Activated naive CD8-positive, alpha-beta T cell treated with anti-CD3 and anti-CD28 coated beads, Interleukin-2, amount 50 U/mL, for 24 hours (primary cell): ENCODE results near the gene TLE6.
"Not testable (repeated sequence)": the region's sequence is repeated elsewhere in the genome, so short reads cannot be mapped to it uniquely, and the experiment has no call there.

Source experiments
- ATAC-seq: fragments of 150-1000 bp; cut with Tn5 transposase; one replicate; pipeline ENCODE4 v1.10.0; 2021
- DNase-seq: peaks from one replicate; pipeline ENCODE4 v3.0.0; 2021
- H3K27ac Mint-ChIP-seq: one replicate; pipeline ENCODE4 v1.8.0; 2021; ENCODE audit warnings: mild to moderate bottlenecking, mixed read lengths
- H3K27me3 Mint-ChIP-seq: one replicate; pipeline ENCODE4 v1.8.0; 2021; ENCODE audit warnings: mixed read lengths
- H3K36me3 Mint-ChIP-seq: one replicate; pipeline ENCODE4 v1.8.0; 2021; ENCODE audit warnings: low read depth, mixed read lengths
- H3K4me1 Mint-ChIP-seq: one replicate; pipeline ENCODE4 v1.8.0; 2021; ENCODE audit warnings: mixed read lengths
- H3K4me3 Mint-ChIP-seq: one replicate; pipeline ENCODE4 v1.8.0; 2021; ENCODE audit warnings: mild to moderate bottlenecking, moderate library complexity, mixed read lengths
- H3K9me3 Mint-ChIP-seq: one replicate; pipeline ENCODE4 v1.8.0; 2021; ENCODE audit warnings: mixed read lengths

Gene TLE6

DNA sequence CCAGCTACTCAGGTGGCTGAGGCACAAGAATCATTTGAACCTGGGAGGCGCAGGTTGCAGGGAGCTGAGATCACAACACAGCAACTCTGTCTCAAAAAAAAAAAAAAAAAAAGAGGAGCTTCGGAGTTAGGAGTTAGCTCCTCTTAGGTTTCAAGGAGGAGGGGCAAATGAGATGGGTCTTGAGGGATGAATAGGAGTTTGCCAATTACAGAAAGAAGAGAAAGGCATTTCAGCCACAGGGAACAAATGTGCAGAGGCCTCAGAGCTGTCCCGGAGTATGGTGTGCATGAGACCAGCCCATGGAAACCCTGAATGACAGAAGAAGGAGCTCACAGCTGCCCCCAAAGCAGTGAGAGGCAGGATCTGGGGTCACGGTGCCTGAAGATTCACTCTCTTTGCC, 27.2 kb downstream of the TLE6 start:
- no peaks in the 10 kb centered on the region for H3K27me3 Mint-ChIP-seq
- no peaks in the 10 kb centered on the region for H3K36me3 Mint-ChIP-seq
- H3K9me3 Mint-ChIP-seq = no peaks in the 10 kb centered on the region
- no peak overlapping the region for H3K4me3 Mint-ChIP-seq
- H3K27ac Mint-ChIP-seq = no peak overlapping the region
- ATAC-seq (no peak), DNase-seq (no peak)
- no peaks in the 10 kb centered on the region for H3K4me1 Mint-ChIP-seq

DNA sequence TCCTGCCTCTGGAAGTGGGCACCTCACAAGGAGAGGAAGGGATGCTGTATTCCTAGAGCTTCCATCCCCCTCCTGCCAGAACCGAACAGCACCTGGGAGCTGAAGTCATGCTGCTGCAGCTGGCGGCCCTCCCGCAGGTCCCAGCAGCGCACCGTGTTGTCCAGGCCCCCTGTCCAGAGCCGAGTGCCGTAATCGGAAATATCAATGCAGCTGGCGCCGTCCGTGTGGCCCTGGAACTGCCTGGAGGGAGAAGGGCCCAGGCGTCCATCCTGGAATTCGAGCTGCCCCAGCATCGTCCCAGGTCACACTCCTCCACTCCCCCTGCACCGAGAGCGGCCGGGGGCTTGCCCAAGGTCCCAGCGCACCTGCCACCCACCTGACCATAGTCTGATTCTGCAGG, 28.0 kb downstream of the TLE6 start:
- no peak overlapping the region for H3K27ac Mint-ChIP-seq
- H3K36me3 Mint-ChIP-seq = no peaks in the 10 kb centered on the region
- no peaks in the 10 kb centered on the region for H3K4me1 Mint-ChIP-seq
- H3K4me3 Mint-ChIP-seq = no peak overlapping the region
- H3K27me3 Mint-ChIP-seq = no peaks in the 10 kb centered on the region
- H3K9me3 Mint-ChIP-seq = no peaks in the 10 kb centered on the region
- DNase-seq (no peak), ATAC-seq (no peak)

- Mint-ChIP-seq H3K4me1 (no peaks in the 10 kb centered on the region), H3K27me3 (no peaks in the 10 kb centered on the region), H3K27ac (no peak overlapping the region), H3K9me3 (no peaks in the 10 kb centered on the region), H3K4me3 (no peak overlapping the region), H3K36me3 (no peaks in the 10 kb centered on the region)
- DNase-seq (no peak), ATAC-seq (no peak)
These were observed 28.9 kb downstream of the TLE6 start for GRCh38 chr19:3006075-3006767.

DNA sequence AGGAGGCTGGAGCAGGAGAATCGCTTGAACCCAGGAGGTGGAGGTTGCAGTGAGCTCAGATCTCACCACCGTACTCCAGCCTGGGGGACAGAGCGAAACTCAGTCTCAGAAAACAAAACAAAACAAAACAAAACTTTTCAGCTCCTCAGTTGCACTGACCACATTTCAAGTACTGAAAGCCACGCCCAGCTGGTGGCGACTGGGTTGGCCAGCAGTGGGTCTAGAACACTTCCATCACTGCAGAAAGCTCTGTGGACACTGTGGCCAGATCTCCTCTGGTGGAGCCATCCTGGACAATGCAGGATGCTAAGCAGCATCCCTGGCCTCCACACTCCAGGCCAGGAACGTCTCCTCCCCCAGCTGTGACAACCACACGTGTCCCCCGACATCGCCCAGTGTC, 30.6 kb downstream of the TLE6 start:
- Mint-ChIP-seq H3K4me1 (no peaks in the 10 kb centered on the region), H3K4me3 (no peak overlapping the region), H3K27me3 (no peaks in the 10 kb centered on the region), H3K27ac (no peak overlapping the region), H3K9me3 (no peaks in the 10 kb centered on the region), H3K36me3 (no peaks in the 10 kb centered on the region)
- DNase-seq (no peak), ATAC-seq (no peak)

DNA sequence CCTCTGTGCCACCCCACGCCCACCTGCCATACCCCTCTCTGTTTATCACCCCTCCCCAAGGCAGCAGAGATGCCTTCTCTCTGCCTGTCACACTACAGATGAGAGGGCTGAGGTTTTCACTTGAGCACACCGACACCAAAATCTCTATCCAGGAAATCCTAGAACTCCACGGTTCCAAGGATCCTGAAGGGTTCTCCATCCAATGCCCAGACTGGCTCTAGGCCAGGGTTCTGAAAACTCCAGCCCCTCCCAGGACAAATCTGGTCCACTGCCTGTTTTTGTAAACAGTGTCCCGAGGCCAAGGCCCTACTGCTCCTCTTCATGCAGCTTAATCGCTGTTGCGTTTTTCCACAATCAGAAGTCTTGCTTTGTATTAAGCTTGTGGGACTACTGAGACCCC, 31.6 kb downstream of the TLE6 start:
- no peak overlapping the region for H3K4me3 Mint-ChIP-seq
- no peak overlapping the region for H3K27ac Mint-ChIP-seq

GRCh38 chr19:3010871-3011270, 33.5 kb downstream of the TLE6 start:
- ATAC-seq (no peak), DNase-seq (no peak)
- Mint-ChIP-seq H3K9me3 (no peaks in the 10 kb centered on the region), H3K4me1 (no peaks in the 10 kb centered on the region), H3K4me3 (no peak overlapping the region), H3K36me3 (no peaks in the 10 kb centered on the region), H3K27ac (no peak overlapping the region), H3K27me3 (no peaks in the 10 kb centered on the region)

More for the DNA sequence above, 31.6 kb downstream of the TLE6 start:
- no peaks in the 10 kb centered on the region for H3K4me1 Mint-ChIP-seq
- ATAC-seq = no peak
- no peaks in the 10 kb centered on the region for H3K36me3 Mint-ChIP-seq
- H3K27me3 Mint-ChIP-seq = no peaks in the 10 kb centered on the region
- H3K9me3 Mint-ChIP-seq = no peaks in the 10 kb centered on the region
- no peak for DNase-seq

DNA sequence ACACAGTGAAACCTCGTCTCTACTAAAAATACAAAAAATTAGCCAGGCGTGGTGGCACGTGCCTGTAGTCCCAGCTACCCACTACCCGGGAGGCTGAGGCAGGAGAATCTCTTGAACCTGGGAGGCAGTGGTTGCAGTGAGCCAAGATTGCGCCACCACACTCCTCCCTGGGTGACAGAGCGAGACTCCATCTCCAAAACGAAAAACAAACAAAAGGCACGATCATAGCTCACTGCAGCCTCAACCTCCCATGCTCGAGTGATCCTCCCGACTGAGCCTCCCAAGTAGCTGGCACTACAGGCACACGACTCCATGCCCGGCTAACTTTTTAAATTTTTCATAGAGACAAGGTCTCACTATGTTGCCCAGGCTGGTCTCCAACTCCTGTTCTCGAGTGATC, 34.7 kb downstream of the TLE6 start:
- not testable (repeated sequence) for ATAC-seq, H3K4me1 Mint-ChIP-seq, H3K4me3 Mint-ChIP-seq, H3K27me3 Mint-ChIP-seq, DNase-seq, H3K9me3 Mint-ChIP-seq, H3K36me3 Mint-ChIP-seq, H3K27ac Mint-ChIP-seq

GRCh38 chr19:3012621-3013262, 35.4 kb downstream of the TLE6 start:
- Mint-ChIP-seq H3K4me3 (no peak overlapping the region), H3K27me3 (no peaks in the 10 kb centered on the region), H3K27ac (no peak overlapping the region), H3K9me3 (no peaks in the 10 kb centered on the region), H3K4me1 (no peaks in the 10 kb centered on the region), H3K36me3 (no peaks in the 10 kb centered on the region)
- no peak for DNase-seq
- no peak for ATAC-seq

DNA sequence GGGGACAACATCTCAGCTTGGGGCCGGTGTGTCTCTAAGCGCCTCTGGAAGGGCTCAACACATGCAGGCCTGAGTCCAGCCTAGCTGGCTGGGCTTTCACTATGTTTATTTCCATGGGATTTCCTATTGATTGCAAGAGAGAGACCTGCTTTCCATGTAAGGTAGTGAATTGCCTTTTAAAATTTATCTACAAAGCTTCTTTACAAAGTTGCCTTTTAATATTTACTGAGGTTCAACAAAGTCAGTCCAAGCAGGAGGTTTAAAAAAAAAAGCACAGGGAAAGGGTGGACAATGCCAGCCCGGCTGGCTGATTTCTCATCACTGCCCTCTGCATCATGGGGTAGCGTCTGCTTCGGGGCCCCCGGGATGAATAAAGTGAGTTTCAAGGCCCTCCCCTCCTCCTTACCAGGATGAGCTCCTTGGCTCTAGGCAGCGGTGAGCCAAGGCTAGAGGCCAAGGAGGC, 35.9 kb downstream of the TLE6 start:
- DNase-seq (no peak), ATAC-seq (no peak)
- Mint-ChIP-seq H3K9me3 (no peaks in the 10 kb centered on the region), H3K36me3 (no peaks in the 10 kb centered on the region), H3K27ac (no peak overlapping the region), H3K27me3 (no peaks in the 10 kb centered on the region), H3K4me3 (no peak overlapping the region), H3K4me1 (no peaks in the 10 kb centered on the region)

GRCh38 chr19:3014135-3014534, 36.8 kb downstream of the TLE6 start:
- no peaks in the 10 kb centered on the region for H3K4me1 Mint-ChIP-seq
- H3K4me3 Mint-ChIP-seq = no peak overlapping the region
- ATAC-seq (no peak), DNase-seq (no peak)
- no peak overlapping the region for H3K27ac Mint-ChIP-seq
- no peaks in the 10 kb centered on the region for H3K36me3 Mint-ChIP-seq
- H3K9me3 Mint-ChIP-seq = no peaks in the 10 kb centered on the region
- H3K27me3 Mint-ChIP-seq = no peaks in the 10 kb centered on the region

DNA sequence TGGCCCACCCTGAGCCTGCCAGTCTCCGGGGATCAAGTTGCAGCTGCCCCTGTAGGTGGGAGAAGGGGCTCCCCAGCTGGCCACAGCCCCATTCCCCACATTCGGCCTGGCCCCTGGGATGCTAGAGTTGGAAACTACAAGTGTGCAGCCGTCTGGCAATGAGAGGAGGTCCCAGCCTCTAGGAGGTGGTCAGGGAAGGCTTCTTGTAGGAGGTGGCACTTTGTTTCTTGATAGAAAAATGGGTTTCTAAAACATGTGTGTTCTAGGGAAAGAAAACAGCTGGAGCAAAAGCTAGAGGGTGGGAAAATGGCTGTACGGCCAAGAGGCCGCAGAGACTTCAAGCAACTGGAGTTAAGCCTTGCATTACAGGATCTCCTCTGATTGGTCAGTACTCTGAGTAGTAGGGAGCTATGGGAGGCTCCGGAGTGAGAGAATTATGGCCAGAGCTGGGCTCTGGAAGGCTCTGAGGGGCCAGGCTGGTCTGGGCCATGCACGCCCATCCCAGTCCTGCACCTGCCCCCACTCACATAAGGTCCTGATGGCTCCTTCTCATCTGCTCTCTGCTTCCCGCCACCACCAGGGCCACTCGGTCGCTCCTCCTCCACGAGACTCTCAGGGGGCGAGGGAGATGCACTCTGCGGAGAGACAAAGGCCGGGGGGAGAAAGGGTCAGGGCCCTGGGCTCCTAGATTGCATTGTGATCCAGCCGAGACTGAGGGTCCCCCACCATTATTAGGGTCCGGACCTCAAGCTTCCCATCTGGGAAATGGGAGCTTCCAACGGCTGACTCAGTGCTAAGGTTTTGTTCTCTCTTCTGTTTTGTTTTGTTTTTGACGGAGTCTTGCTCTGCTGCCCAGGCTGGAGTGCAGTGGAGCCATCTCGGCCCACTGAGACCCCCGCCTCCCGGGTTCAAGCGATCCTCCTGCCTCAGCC, 38.0 kb downstream of the TLE6 start:
- H3K27ac Mint-ChIP-seq = no peak overlapping the region
- H3K4me3 Mint-ChIP-seq = no peak overlapping the region
- H3K27me3 Mint-ChIP-seq = no peaks in the 10 kb centered on the region

DNA sequence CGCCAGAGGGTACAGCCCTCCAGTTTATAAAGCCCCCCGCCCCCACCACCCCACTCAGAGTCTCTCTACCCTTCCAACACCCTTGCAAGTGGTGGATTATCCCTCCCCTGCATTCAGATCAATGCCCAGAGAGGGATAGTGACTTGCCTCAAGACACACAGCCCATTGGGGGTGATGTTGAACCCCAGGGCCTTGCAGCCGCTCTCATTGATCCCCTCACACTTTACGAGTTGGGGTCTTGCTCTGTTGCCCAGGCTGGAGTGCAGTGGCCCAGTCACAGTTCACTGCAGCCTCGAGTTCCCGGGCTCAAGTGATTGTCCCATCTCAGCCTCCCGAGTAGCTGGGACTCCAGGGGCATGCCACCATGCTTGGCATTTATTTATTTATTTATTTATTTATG, 40.6 kb downstream of the TLE6 start:
- Mint-ChIP-seq H3K36me3 (no peaks in the 10 kb centered on the region), H3K4me1 (no peaks in the 10 kb centered on the region), H3K4me3 (no peak overlapping the region), H3K27me3 (no peaks in the 10 kb centered on the region), H3K9me3 (no peaks in the 10 kb centered on the region), H3K27ac (no peak overlapping the region)
- no peak for DNase-seq
- no peak for ATAC-seq

More for the DNA sequence above, 38.0 kb downstream of the TLE6 start:
- Mint-ChIP-seq H3K9me3 (no peaks in the 10 kb centered on the region), H3K36me3 (no peaks in the 10 kb centered on the region), H3K4me1 (no peaks in the 10 kb centered on the region)
- DNase-seq (no peak), ATAC-seq (no peak)

- H3K36me3 Mint-ChIP-seq = no peaks in the 10 kb centered on the region
- peaks cover 2% of the 10 kb centered on the region for H3K27me3 Mint-ChIP-seq
- DNase-seq (no peak), ATAC-seq (no peak)
- H3K4me3 Mint-ChIP-seq = no peak overlapping the region
- H3K9me3 Mint-ChIP-seq = no peaks in the 10 kb centered on the region
- peaks cover 4% of the 10 kb centered on the region for H3K4me1 Mint-ChIP-seq
- H3K27ac Mint-ChIP-seq = no peak overlapping the region
These were observed 42.0 kb downstream of the TLE6 start for GRCh38 chr19:3019211-3019854.

DNA sequence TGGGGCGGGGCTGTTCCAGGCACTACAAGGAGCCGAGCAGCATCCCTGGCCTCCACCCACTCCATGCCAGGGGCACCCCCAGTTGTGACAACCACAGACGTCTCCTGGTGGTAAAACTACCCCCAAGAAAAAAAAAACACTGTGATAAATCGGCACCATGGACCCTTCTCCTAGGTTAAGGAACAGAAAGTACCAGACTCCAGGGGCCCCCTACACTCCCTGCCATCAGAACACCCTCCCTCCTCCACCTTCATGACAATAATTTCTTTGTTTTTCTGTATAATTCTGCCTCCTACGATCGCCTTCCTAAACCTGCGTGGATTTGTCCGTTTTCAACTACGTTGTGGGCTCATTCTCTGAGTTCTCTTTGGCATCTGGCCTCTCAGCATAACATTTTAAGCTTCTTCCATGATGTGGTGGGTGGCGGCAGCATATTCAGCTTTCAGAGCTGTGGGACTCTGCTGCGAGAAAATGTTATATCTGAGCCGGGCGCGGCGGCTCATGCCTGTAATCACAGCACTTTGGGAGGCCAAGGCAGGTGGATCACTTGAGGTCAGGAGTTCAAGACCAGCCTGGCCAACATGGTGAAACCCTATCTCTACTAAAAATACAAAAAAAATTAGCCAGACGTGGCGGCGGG, 43.1 kb downstream of the TLE6 start:
- Mint-ChIP-seq H3K9me3 (no peaks in the 10 kb centered on the region), H3K4me1 (peaks cover 14% of the 10 kb centered on the region), H3K27ac (no peak overlapping the region), H3K36me3 (no peaks in the 10 kb centered on the region), H3K27me3 (peaks cover 6% of the 10 kb centered on the region), H3K4me3 (no peak overlapping the region)
- ATAC-seq (no peak), DNase-seq (no peak)
